ENCODE results near the gene USE1. TPM values are rescaled to one million over a fixed set of nuclear protein-coding genes. Genes with fewer than 3 reads are reported as not detected.

USE1 gene
- total RNA-seq, 2 donors from 2014 or later = 11.5 to 13.7 TPM

- Histone ChIP-seq H3K27ac (no peak overlapping the region), H3K27me3 (replicated peaks; ENCODE audit: insufficient read depth) (no peaks in the 10 kb centered on the region), H3K9me3 (no peaks in the 10 kb centered on the region), H3K4me1 (ENCODE audit: control insufficient read depth in 1 of 2, low read depth in 2 of 2) (no peaks in the 10 kb centered on the region), H3K36me3 (no peaks in the 10 kb centered on the region), H3K4me3 (no peak overlapping the region)
- ATAC-seq (ENCODE audit: insufficient number of reproducible peaks, low FRiP score, low read depth) (no peak), DNase-seq (ENCODE audit: low spot score) (no peak)
- no peak for TF ChIP-seq CTCF (IDR thresholded peaks at IDR 0.05)
These were observed 41.0 kb downstream of the USE1 start for GRCh38 chr19:17256130-17256529.

GRCh38 chr19:17259118-17259780 lies 44.1 kb downstream of the USE1 start:
- no peaks in the 10 kb centered on the region for H3K4me1 ChIP-seq (ENCODE audit: control insufficient read depth in 1 of 2, low read depth in 2 of 2)
- no peak for ATAC-seq (ENCODE audit: insufficient number of reproducible peaks, low FRiP score, low read depth)
- H3K27ac ChIP-seq = no peak overlapping the region
- TF ChIP-seq CTCF (IDR thresholded peaks at IDR 0.05) = no peak
- DNase-seq (ENCODE audit: low spot score) = no peak
- H3K4me3 ChIP-seq = no peak overlapping the region
- H3K27me3 ChIP-seq (replicated peaks; ENCODE audit: insufficient read depth) = no peaks in the 10 kb centered on the region
- no peaks in the 10 kb centered on the region for H3K9me3 ChIP-seq
- no peaks in the 10 kb centered on the region for H3K36me3 ChIP-seq

- no peaks in the 10 kb centered on the region for H3K27me3 ChIP-seq (replicated peaks; ENCODE audit: insufficient read depth)
- no peaks in the 10 kb centered on the region for H3K4me1 ChIP-seq (ENCODE audit: control insufficient read depth in 1 of 2, low read depth in 2 of 2)
- no peak overlapping the region for H3K27ac ChIP-seq
- H3K4me3 ChIP-seq = no peak overlapping the region
- no peaks in the 10 kb centered on the region for H3K36me3 ChIP-seq
- H3K9me3 ChIP-seq = no peaks in the 10 kb centered on the region
- no peak for DNase-seq (ENCODE audit: low spot score)
- TF ChIP-seq CTCF (IDR thresholded peaks at IDR 0.05) = no peak
- ATAC-seq (ENCODE audit: insufficient number of reproducible peaks, low FRiP score, low read depth) = no peak
These were observed 44.8 kb downstream of the USE1 start for GRCh38 chr19:17259934-17260333.

- peak; percentile 91 for TF ChIP-seq CTCF (IDR thresholded peaks at IDR 0.05)
- Histone ChIP-seq H3K9me3 (no peaks in the 10 kb centered on the region), H3K36me3 (no peaks in the 10 kb centered on the region), H3K4me1 (ENCODE audit: control insufficient read depth in 1 of 2, low read depth in 2 of 2) (no peaks in the 10 kb centered on the region), H3K27me3 (replicated peaks; ENCODE audit: insufficient read depth) (no peaks in the 10 kb centered on the region), H3K27ac (no peak overlapping the region), H3K4me3 (no peak overlapping the region)
- DNase-seq (ENCODE audit: low spot score) (no peak), ATAC-seq (ENCODE audit: insufficient number of reproducible peaks, low FRiP score, low read depth) (peak; percentile 59)
These were observed 45.7 kb downstream of the USE1 start for GRCh38 chr19:17260842-17261325.

- no peak for DNase-seq (ENCODE audit: low spot score)
- no peak for TF ChIP-seq CTCF (IDR thresholded peaks at IDR 0.05)
- Histone ChIP-seq H3K36me3 (no peaks in the 10 kb centered on the region), H3K4me1 (ENCODE audit: control insufficient read depth in 1 of 2, low read depth in 2 of 2) (no peaks in the 10 kb centered on the region), H3K27me3 (replicated peaks; ENCODE audit: insufficient read depth) (no peaks in the 10 kb centered on the region), H3K27ac (no peak overlapping the region), H3K4me3 (no peak overlapping the region), H3K9me3 (no peaks in the 10 kb centered on the region)
- no peak for ATAC-seq (ENCODE audit: insufficient number of reproducible peaks, low FRiP score, low read depth)
These were observed 47.4 kb downstream of the USE1 start for GRCh38 chr19:17262557-17262956.
